ENCODE measurements around the gene PROSER2.

Gene PROSER2

DNA sequence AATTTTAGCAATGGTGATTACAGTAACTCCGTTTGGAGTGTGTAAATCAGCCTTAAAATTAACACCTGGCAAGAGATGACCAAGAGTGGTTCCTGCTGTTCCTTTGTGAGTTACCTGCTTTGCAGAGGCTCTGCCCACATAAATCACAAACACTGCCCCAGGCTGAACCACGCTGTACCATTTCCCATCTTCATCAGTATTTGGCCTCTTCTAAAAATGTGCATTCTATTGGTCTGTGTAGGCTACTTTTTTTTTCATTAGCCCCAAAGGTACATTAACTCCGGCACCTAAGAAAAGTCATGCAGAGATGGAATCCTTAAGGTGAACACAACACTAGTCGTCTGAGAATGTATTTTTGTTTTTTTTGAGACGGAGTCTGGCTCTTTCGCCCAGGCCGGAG, 96.1 kb downstream of the PROSER2 start:
- DNase-seq (ENCODE audit: low spot score), result no peak
- Mint-ChIP-seq H3K27me3 (ENCODE audit: low read depth) (no peaks in the 10 kb centered on the region), H3K27ac (no peak overlapping the region), H3K9me3 (no peaks in the 10 kb centered on the region), H3K36me3 (ENCODE audit: low read depth) (peaks cover 31% of the 10 kb centered on the region), H3K4me3 (no peak overlapping the region), H3K4me1 (ENCODE audit: low read depth) (peaks cover 3% of the 10 kb centered on the region)
